Fibroblast of lung (primary cell): ENCODE results near the gene DENND5B.

Experiments used
- CTCF ChIP-seq, 2 donors: IDR thresholded peaks in 1 of 2; conservative IDR thresholded peaks in 1 of 2; 1 replicate in 1 of 2; 2 replicates in 1 of 2; pipeline ENCODE4 v1.5.1; 2011 to 2012; ENCODE audit warnings: low read length in 2 of 2, control low read depth in 1 of 2, inconsistent platforms in 1 of 2, low read depth in 1 of 2, mild to moderate bottlenecking in 1 of 2
- EZH2 ChIP-seq: IDR thresholded peaks from 2 replicates; pipeline ENCODE4 v1.5.1; 2012; ENCODE audit warnings: low read length, control low read depth, mild to moderate bottlenecking; ENCODE audit errors: missing control alignments

- TF ChIP-seq CTCF (conservative IDR thresholded peaks at IDR 0.05 in 1 of 2, IDR thresholded peaks at IDR 0.05 in 1 of 2; ENCODE audit: low read depth in 1 of 2, low read length in 2 of 2): no peak
- no peak for TF ChIP-seq EZH2
Measured at GRCh38 chr12:31584782-31585181, 6.2 kb downstream of the DENND5B start.
